Activated CD4-positive, CD25-positive, alpha-beta regulatory T cell treated with anti-CD3 and anti-CD28 coated beads, Interleukin-2, amount 50 U/mL, for 24 hours (primary cell): ENCODE measurements around the gene KRT82.
"Not testable (repeated sequence)": the region's sequence is repeated elsewhere in the genome, so short reads cannot be mapped to it uniquely, and the experiment has no call there.

Experiments
- ATAC-seq, 2 donors: fragments of 150-1000 bp; cut with Tn5 transposase; one replicate each; pipeline ENCODE4 v1.10.0; 2021; ENCODE audit warnings: mild to moderate bottlenecking in 1 of 2, moderate library complexity in 1 of 2

KRT82 gene

DNA sequence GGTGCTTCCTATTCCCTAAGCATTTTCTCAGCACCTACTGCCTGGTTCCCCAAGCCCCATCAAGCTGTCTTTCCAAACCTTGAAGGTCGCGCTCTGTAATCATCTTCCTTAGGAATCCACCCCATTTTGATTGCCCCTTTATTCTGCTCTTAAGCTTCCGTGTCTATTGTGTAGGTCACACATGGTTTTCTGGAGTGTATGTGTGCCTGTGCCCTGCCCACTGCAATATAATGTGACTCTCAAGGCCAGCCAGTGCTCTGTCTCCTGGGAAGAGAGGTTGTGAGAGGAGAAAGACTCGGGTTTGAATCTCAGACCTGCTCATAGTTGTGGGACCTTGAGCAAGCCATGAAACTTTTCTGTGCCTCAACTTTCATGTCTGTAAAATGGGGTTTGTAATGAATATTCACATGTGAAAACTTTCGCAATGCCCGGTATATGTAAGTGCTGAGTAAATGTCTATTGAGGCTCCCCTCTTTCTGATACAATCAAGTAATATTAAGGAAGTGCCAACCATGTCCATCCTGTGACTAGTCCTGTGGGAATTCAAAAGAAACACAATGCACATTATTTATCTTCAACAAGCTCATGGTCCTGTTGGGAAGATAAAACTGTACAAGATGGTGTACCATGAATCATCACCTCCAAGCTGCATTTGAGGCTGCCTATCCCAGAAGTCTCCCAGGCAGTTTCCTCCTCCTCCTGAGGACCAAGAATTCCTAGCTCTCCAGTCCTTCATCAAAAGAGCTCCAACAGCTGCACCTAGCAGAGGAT lies 28.8 kb upstream of the KRT82 start:
- no peak for ATAC-seq

DNA sequence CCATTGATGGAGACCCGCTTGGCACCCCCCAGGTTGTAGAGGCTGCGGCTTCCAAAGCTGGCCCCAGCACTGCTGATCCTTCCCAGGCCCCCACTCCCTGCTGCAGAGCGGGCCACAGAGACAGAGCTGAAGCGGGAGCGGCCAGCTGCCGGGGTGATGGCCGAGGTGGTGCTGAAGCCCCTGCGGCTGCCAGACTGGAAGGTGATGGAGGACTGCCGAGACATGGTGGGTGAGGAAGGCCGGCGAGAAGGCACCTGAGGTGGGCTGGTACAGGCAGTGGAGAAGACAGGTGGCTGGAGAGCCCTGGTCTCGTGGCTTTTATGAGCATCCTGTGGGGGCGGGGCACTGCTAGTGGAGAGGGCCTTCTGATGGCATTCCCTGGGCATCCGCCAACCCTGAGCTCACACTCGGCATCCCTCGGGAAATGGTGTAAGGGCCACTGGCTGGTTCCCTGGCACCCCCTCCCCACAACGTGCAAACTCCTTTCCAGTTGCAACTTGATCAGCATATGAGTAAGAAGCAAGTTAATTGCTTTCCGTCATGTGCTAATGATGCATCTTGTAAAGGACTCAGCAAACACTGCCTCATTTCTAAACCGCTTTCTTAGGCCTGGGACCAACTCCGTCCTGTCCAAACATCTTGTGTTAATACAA lies 28.1 kb upstream of the KRT82 start, which contains the start of gene KRT75:
Gene KRT75, minus strand, starts transcription at position 291 of the 653 bp plus-strand sequence. Its CDS starts 67 bp downstream, at position 224.
- ATAC-seq: no peak

DNA sequence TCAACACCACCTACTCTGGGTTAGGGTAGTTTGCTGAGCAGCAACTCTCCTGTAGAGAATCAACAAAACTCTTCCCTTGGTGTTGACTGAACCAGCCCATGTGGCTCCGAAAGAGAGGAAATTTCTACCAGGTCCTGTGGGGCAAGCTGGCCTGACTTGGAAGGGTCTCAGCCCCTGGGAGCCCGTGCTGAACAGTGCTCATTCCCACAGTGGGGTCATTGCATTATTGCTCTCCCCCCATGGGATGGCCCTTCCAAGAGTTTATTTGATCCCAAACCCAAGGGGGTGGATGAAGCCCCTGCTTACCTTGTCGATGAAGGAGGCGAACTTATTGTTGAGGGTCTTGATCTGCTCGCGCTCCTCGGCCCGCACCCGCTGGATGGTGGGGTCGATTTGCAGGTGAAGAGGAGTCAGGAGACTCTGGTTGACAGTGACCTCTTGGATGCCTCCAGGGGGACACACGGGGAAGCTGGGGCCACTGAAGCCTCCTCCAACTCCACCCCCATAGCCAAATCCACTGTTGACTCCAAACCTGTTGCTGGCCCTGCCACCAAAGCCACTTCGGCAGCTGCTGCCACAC lies 27.5 kb upstream of the KRT82 start:
- ATAC-seq: no peak

DNA sequence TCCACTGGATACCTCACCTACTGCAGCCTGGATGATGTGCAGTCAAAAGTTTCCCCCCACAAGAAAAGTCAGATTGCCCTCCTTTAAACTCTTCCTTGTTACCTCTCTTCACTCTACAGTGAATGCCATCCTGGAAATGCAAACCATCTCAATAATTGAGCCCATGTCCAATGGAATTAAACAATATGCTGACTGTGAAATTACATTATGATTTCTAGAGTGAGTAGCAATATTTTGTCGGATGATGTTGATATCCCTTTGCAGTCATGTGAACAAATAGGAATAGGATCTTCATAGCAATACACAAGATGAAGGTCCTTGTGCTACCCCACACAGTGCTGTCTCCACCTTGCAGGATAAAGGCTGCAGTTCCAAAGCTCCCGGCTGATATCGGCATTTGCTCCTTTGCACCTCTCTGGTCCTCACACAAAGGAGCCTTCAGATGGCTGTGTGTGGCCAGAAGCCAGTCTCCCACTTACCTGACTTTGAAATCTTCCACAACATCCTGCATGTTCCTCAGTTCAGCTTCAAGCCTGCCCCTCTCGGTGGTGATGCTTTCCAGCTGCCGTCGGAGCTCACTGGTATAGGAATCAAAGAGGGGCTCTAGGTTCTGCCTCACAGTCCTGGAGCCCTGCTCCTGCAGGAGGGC lies 26.5 kb upstream of the KRT82 start:
- no peak for ATAC-seq

DNA sequence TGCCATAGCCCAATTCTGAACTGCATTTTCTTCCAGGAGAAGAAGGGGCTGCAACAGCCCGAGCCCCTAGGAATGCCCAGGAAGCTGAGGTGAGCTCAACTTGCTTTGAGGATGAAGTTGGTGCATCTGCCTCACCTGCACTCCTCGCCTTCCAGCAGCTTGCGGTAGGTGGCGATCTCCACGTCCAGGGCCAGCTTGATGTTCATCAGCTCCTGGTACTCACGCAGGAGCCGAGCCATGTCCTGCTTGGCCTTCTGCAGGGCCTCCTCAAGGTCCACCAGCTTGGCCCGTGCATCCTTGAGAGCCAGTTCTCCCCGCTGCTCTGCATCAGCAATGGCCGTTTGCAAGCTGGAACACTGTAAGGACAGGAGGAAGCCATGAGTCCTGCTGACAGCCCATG lies 22.0 kb upstream of the KRT82 start:
- no peak for ATAC-seq

DNA sequence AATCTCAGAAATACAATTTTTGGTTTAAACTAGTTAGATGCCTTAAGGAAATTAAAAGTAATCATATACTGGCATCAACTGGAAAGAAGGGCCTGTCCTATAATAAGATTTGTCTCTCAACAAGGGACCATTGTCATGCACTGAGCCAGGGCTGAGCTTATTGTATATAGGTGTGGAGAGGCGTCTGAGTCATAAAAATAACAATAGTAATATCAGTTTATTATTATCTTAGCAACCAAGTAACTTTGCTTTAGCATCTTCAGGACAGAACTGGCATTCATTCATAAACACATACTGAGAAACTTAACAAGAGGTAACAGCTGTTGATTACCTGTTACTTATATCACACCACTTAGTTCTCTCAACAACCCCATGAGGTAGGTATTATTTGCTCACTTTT lies 20.9 kb upstream of the KRT82 start:
- ATAC-seq: no peak

DNA sequence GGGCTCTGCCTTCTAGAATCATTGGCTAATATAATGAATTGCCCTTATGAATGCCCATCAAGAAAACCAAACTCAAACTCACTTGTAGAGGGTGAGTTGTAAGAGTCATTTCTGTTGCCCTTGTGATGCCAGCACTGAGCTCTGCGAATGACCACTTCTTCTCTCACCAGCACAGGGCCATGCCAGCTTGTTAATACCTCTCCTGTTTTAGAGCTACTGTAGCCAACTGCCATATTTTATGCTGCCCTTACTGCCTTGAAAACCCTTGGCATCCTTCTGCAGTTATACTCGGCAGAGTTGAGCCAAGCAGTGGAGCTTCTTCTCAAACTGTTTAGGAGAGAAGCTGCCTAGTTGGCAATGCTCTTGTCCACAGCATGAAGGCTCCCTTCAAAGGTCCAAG lies 19.9 kb upstream of the KRT82 start:
- ATAC-seq: no peak

DNA sequence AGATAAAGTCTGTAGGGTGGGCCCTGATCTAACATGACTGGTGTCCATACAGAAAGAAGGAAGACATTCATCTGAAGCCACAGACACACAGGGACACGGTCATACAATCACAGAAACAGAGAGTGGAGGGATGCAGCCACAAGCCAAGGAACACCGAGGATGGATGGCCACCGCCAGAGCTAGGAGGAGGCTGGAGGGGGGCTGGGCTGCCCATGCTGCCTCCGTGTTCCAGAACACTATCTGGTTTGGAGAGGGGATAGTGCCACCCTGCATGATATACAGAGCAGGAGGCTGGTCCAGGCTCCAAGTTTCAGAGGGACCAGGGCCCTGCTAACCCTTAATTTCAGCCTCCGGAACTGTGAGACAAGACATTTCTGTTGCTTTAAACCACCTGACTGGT lies 19.3 kb upstream of the KRT82 start:
- no peak for ATAC-seq

DNA sequence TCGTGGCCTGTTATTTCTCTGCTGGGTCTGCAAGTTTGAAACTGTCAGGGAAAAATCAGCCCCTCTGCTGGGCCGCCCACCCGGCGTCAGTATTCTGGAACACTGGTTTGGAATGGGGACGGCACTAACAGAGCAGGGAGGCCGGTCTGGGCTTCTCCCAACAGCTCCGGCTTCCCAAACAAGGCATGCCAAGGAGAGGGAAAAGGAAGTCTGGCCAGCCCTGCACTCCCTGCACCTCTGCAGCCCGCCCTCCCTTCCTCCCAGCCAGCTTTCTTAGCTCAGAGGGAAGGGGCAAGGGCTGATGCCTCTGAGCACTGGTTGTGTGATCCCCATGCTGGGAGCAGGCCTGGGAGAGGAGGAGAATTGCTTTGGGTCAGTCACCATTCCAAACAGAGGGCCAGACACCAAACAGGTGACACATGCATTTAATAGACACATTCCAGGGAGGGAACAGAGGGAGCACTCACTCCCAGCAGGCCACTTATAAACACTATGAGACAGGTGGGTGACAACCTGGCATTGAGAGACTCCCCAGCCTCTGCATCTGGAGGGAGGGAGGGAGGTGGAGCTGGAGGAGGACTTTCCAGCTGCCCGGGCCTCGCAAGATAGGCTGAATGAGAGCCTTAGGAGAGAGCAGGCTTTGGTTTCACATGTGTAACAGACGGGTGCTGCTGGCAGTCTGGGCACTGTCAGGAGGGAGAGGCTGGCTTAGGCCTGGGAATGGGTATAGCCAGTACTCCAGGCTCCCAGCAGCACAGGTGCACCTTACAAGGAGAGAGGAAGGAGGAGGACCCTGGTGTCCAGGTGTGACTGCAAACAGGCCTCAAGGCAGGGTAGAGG lies 17.7 kb upstream of the KRT82 start:
- ATAC-seq: no peak

DNA sequence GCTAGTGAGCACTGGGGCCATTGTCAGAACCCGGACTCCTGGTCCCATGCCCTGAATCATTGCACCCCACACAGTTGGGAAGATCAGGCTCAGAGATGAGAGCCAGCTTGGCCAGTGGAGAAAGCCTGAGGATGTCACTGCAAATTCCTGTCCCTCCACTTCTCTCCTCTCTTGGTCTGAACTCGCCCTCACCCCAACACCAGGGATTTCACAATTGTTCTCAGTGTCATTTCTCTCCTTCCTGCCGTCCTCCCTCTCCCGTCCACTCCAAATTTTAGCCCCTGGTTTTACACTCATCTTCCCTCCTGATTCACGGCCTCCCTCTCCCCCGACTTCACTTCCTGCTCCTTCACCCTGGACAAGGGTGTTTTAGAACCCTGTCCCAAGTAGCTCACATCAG lies 16.9 kb upstream of the KRT82 start:
- ATAC-seq: no peak

DNA sequence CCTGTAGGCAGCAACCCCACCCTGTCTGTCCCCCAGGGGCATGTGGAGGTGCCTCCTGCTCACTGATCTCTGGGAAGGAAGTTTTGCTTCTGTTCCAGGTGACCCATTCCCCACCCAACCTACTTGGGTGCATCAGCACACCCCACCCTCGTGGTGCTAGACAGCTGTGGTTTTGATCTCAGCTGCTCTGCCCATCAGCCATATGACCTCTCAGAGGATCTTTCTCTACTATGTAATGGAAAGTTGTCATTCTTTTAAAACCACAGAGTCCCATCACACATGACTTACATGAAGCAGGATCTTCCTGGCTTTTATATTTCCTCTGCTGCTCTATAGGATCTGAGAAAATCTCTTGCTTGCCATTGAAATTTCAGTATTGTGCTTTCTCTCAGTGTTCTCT lies 13.5 kb upstream of the KRT82 start:
- no peak for ATAC-seq

DNA sequence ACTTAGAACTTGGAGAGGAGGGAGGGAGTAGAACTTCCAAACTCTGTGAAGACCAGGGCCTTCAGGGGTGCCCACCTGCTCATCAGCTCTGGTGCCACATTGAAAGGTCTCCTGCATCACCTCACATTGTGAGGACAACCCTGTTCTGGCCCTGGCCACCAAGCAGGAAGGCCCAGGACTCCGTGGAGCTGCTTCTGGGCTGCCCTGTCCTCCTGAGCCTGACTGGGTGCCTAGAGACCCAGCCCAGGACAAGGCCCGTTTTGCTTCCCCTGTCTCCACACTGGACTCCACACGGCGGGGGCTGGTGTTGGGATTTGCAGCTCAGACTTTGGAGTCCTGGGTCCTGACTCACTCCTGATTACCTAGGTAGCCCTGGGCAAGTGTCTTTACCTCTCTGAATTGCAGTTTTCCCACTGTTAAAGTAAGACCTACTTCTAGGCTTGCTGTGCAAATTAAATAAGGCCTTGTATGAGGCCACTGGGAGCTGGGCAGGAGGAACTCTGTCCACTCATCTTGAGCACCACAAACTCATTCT lies 12.5 kb upstream of the KRT82 start:
- no peak for ATAC-seq

DNA sequence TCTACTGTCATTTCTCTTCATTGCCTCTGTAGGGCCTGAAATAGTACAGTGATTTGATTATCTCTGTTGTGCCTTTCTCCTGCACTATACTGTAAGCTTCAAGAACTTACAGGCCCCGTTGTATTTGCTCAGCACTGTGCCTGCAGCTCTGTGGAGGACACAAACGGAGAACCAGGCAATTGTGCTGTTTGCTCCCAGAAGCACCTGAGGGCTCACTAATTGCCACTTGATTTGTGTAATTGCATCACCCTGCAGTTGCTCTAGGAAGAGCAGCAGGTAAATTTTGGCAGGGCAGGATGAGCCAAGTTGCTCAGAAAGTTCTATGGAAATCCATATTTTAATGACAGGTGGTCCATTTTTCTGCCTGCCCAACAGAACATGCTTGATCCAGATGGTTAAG lies 11.6 kb upstream of the KRT82 start:
- no peak for ATAC-seq

DNA sequence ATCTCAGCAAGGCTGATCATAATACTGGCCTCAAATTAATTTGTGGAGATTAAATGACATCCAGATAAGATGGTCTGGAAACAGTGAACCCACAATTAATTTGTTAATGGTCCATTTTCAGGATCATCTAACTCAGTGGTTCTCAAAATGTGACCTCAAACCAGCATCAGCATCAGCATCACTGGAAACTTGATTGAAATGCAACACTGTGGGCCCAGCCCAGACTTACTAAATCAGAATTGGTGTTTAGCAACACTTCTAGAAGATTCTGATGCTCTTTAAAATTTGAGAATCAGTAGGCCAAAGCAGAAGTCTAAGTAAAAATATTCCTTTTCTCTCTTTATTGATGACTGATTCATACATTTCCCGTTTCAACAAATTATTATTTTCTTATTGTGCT lies 10.7 kb upstream of the KRT82 start:
- ATAC-seq: no peak

DNA sequence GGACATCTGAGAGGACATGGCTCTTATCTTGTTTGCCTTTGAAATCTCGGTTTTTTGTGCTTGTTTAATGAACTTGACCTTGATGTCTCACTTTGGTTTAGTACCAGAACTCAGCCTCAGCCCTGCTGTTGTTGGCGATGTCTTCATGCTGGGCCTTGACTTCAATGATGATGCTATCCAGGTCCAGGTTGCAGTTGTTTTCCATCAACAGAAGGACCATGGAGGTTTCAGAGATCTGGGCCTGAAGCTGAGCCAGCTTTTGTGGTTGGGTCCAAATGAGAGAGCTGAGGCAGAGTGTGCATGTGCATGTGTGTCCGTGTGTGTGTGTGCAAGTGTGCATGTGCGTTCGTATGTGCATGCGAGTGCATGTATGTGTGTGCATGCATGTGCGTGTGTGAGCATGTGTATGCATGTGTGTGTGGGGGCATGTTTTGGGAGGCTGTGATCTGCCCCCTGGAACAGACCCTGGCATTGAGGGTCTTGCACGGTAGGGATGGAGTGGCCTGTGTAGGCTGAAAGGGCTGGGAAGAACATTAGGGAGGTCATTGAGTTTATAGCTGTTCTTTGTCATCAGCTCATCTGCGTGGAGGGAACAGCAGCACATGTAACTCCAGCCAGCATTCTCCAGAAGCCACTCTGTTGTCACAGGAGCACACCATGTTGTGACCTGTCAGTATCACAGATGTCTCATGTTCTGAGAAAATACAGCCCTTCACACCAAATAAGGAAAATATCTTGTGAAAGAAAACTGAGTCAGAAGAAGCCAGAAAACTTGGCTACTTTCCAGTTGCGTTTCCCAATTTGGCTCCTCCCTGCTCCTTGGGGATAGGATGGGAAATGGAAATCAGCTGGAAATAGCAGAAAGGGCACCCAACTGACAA lies 10.0 kb upstream of the KRT82 start:
- no peak for ATAC-seq

DNA sequence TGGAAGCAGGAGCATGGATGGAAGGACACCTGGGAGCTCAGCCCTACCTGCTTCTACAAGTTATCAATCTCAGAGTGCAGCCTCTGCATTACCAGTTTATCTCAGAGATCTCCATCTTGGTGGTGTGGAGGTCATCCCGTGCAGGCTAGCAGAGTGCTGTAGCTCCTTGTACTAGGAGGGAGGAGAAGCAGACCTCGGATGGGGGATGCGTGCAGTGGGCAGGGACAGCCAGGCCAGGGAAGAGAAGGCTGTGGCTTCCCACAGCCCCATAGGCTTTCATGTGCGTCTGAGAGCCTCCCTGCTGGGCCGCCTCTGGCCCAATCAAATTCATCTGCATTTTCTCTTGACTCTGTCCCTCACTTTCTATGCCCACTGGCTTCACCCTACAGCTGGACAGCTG lies 8.8 kb upstream of the KRT82 start:
- no peak for ATAC-seq

DNA sequence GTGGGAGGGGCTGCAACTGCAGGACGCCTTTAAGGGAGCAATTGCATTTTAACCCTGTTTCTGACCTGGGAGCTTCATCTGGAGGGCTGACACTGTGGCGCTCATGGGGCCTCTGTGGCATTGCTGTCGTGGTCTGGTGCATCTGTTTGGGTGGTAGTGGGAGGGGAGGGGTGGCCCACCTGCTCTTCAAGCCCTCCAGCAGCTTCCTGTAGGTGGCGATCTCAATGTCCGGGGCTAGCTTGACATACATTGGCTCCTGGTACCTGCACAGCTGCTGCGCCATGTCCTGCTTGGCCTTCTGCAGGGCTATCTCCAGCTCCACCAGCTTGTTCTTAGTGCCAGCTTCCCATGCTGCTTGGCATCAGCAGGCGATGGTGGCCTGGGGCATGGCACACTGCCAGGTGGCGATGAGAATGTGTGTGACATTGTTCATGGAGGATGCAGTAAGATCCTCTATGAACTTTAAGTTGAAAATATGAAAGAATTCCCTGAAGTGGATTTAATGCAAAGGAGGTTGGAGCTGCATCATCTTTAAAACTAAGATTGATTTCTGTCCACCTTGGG lies 7.7 kb upstream of the KRT82 start:
- no peak for ATAC-seq

DNA sequence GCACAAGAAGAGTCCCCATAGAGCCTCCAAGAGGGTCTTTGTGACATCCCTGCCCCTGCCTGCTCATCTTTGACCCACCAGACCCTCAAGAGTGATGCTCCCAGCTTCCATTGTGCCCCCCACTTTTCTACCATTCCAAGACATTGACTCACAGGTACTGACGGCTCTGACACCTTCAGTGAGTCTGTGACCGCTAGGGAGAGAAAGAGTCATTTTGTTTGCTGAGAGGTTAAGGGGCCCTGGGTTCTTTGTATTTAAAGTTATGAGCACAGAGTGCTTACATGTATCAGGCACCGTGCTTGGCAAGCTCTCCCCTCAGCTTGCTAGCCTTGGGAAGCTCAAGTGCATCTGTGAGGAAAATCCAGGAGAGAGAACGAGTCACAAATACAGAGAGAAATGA lies 7.1 kb upstream of the KRT82 start:
- ATAC-seq: no peak

DNA sequence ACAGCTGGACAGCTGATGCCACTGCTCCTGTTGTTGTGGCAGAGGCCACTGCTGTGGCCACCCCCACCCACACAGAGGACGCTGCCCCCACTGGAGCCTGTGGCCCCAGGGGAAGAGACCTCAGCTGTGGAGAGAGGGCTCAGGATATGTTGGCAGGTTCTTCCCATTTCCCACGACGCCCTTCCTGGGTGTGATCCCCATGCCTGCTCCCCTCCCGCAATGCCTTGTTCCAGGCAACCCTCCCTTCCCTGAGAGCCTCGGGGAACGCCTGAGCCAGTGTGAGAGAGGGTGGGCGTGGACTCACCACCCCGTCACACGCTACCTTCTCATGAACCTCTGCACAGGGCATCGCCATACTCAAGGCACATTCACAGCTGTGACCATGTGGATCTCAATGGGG lies 5.7 kb upstream of the KRT82 start:
- no peak for ATAC-seq

DNA sequence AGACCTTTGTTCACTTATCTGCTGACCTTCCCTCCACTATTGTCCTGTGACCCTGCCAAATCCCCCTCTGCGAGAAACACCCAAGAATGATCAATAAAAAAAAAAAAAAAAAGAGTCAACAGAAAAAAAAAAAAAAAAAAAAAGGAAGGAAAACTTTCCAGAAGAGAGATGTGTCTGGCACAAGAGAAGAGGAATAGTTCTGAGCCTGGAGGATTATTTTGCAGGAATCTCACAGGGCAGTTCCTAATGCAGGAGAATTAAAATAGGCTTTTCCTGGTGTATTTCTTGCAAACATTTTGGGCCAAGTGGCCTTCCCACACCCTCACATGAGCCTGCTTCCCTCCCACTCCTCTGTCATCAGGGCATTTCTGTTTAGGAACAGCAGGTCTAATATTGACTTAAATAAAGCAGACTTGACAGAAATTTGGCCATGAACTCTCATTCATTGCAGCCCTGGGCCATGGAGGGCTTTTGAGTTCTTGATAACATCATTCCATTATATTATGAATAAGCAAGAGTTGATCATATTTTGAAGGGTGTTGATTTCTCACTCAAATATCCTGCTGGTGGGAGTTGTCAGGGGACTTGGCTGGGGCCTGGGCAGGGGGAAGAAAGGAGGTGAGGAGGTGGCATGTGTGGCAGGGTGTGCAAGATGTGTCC lies 4.6 kb upstream of the KRT82 start:
- not testable (repeated sequence) for ATAC-seq

DNA sequence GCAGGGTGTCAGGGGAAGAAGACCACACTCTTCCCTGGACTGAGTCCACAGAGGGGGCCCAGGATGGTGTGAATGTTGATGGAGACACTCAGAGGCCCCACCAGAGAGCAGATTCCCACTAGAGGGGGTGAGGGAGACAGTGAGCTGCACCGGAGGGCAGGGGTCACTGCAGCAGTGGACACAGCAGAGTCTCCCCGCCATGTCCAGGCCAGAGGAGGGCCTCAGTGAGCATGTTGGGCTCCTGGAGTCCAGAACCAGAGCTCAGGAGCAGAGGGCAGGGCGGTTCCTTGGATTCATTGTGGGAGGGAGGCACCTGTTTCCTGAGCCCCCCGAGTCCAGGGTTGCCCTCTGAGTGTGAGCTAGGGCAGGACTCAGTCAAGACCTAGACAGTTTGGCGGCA lies 1.8 kb upstream of the KRT82 start:
- ATAC-seq: no peak
